BJ (cell line): ENCODE measurements around the gene BBIP1. TPM values are rescaled to one million over a fixed set of nuclear protein-coding genes. Genes with fewer than 3 reads are reported as not detected.

ENCODE experiments used
- CTCF ChIA-PET: fragments of 350-600 bp; formaldehyde crosslinking; extraction: SDS; loops from one replicate; lab custom pipeline; 2021; ENCODE audit warnings: antibody characterized with exemption, inconsistent platforms; lab: Yijun Ruan, JAX
- POLR2A ChIA-PET: fragments of 300-600 bp; sonication (Branson Sonifier 250); formaldehyde crosslinking; extraction: SDS; loops from one replicate; lab custom pipeline; 2021; ENCODE audit warnings: antibody characterized with exemption; lab: Charles Lee
- DNase-seq: peaks from one replicate; pipeline ENCODE4 v3.0.0-alpha.2; 2011; ENCODE audit warnings: low read depth
- H3K27me3 ChIP-seq: 2 replicates; pipeline ENCODE4 v1.6.0; 2011; ENCODE audit warnings: low read length; ENCODE audit not compliant: control insufficient read depth, insufficient read depth
- H3K36me3 ChIP-seq: 2 replicates; pipeline ENCODE4 v1.5.1; 2011; ENCODE audit warnings: low read length; ENCODE audit not compliant: control insufficient read depth, insufficient read depth
- H3K4me3 ChIP-seq: 2 replicates; pipeline ENCODE4 v1.5.1; 2011; ENCODE audit warnings: low read depth, mild to moderate bottlenecking, control low read depth, low read length
- CTCF ChIP-seq: IDR thresholded peaks from 2 replicates; pipeline ENCODE4 v1.5.1; 2011; ENCODE audit warnings: low read depth, mild to moderate bottlenecking, control low read depth, inconsistent platforms, low read length, moderate library complexity; ENCODE audit not compliant: insufficient read depth
- polyA plus RNA-seq: library from polyadenylated mRNA; depleted of rRNA; stranded (reverse); fragments of >200 nt; gene quantifications from 2 replicates; pipeline ENCODE4 v1.2.3, GENCODE V29; 2011

BBIP1 gene
- polyA plus RNA-seq, 1 experiment, result 11.0 TPM

- Histone ChIP-seq H3K36me3 (peaks cover 2% of the 10 kb centered on the region; the same call in 1 of the 2 replicates), H3K27me3 (no peaks in the 10 kb centered on the region), H3K4me3 (no peak overlapping the region)
- no peak for TF ChIP-seq CTCF
- no peak for DNase-seq
- POLR2A ChIA-PET, result no interaction called here
- CTCF ChIA-PET, result interaction anchor here (0.7 to 1.2 kb wide), 2 partner anchors 16 to 279 kb away, joined by 3 read pairs; no protein-coding TSS in a partner anchor
Measured at GRCh38 chr10:110898391-110898790, 20.6 kb downstream of the BBIP1 start.

- no peak overlapping the region for H3K4me3 ChIP-seq
- peaks cover 2% of the 10 kb centered on the region; the same call in 1 of the 2 replicates for H3K36me3 ChIP-seq
- ChIA-PET CTCF (interaction anchor here (1.1 to 5.3 kb wide), 5 partner anchors 10 to 287 kb away, joined by 3 to 27 read pairs (median 4); no protein-coding TSS in a partner anchor), POLR2A (interaction anchor here (0.5 to 0.8 kb wide), 2 partner anchors 10 to 38 kb away, joined by 3 to 4 read pairs; no protein-coding TSS in a partner anchor)
- no peak for TF ChIP-seq CTCF
- no peaks in the 10 kb centered on the region for H3K27me3 ChIP-seq
- DNase-seq, result no peak
Measured at GRCh38 chr10:110897184-110897583, 21.8 kb downstream of the BBIP1 start.

GRCh38 chr10:110893559-110894179, 25.3 kb downstream of the BBIP1 start:
- ChIA-PET CTCF (interaction anchor here (0.6 to 5.3 kb wide), 13 partner anchors 9 to 1244 kb away, joined by 3 to 27 read pairs (median 4); no protein-coding TSS in a partner anchor), POLR2A (no interaction called here)
- Histone ChIP-seq H3K4me3 (no peak overlapping the region), H3K36me3 (peaks cover 2% of the 10 kb centered on the region; the same call in 1 of the 2 replicates), H3K27me3 (no peaks in the 10 kb centered on the region)
- peak; percentile 48 for TF ChIP-seq CTCF
- no peak for DNase-seq

GRCh38 chr10:110892602-110893288, 26.2 kb downstream of the BBIP1 start:
- H3K36me3 ChIP-seq, result peaks cover 2% of the 10 kb centered on the region; the same call in 1 of the 2 replicates
- no peak for DNase-seq
- ChIA-PET CTCF (interaction anchor here (0.9 to 5.3 kb wide), 8 partner anchors 10 to 1245 kb away, joined by 3 to 27 read pairs (median 6); no protein-coding TSS in a partner anchor), POLR2A (no interaction called here)
- no peaks in the 10 kb centered on the region for H3K27me3 ChIP-seq
- no peak for TF ChIP-seq CTCF
- no peak overlapping the region for H3K4me3 ChIP-seq

- no peak for TF ChIP-seq CTCF
- Histone ChIP-seq H3K36me3 (peaks cover 3% of the 10 kb centered on the region), H3K4me3 (no peak overlapping the region), H3K27me3 (no peaks in the 10 kb centered on the region)
- POLR2A ChIA-PET, result interaction anchor here (0.7 kb wide), 1 partner anchor 9 kb away, joined by 3 read pairs; no protein-coding TSS in a partner anchor
- no peak for DNase-seq
- CTCF ChIA-PET, result interaction anchor here (1.2 to 1.3 kb wide), 3 partner anchors 9 to 84 kb away, joined by 5 to 7 read pairs (median 5); no protein-coding TSS in a partner anchor
Measured at GRCh38 chr10:110887560-110887959, 31.4 kb downstream of the BBIP1 start.
